Lower leg skin (tissue), 3 donors: ENCODE data around the gene WWOX.

Source experiments
- POLR2A ChIP-seq, 2 donors: fragments of 450-650 bp; IDR thresholded peaks; one replicate each; pipeline ENCODE4 v1.6.1; 2016 to 2017; ENCODE audit warnings: antibody characterized with exemption in 2 of 2, mild to moderate bottlenecking in 1 of 2, moderate library complexity in 1 of 2
- TF ChIP-seq, protein P1 (sequence below), 3 donors: fragments of 450-650 bp; IDR thresholded peaks; one replicate each; pipeline ENCODE4 v1.5.1; 2016; ENCODE audit warnings: antibody characterized with exemption in 3 of 3, mild to moderate bottlenecking in 3 of 3, moderate library complexity in 2 of 3

- TF ChIP-seq, protein P1, sequence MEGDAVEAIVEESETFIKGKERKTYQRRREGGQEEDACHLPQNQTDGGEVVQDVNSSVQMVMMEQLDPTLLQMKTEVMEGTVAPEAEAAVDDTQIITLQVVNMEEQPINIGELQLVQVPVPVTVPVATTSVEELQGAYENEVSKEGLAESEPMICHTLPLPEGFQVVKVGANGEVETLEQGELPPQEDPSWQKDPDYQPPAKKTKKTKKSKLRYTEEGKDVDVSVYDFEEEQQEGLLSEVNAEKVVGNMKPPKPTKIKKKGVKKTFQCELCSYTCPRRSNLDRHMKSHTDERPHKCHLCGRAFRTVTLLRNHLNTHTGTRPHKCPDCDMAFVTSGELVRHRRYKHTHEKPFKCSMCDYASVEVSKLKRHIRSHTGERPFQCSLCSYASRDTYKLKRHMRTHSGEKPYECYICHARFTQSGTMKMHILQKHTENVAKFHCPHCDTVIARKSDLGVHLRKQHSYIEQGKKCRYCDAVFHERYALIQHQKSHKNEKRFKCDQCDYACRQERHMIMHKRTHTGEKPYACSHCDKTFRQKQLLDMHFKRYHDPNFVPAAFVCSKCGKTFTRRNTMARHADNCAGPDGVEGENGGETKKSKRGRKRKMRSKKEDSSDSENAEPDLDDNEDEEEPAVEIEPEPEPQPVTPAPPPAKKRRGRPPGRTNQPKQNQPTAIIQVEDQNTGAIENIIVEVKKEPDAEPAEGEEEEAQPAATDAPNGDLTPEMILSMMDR (IDR thresholded peaks at IDR 0.05) = no peak
- TF ChIP-seq POLR2A (IDR thresholded peaks at IDR 0.05) = no peak
Observed at GRCh38 chr16:79130616-79131015, 1031.2 kb downstream of the WWOX start.
